Astrocyte of the cerebellum (primary cell): Measurements from ENCODE around the gene ABLIM2.

Experiments used
- DNase-seq: peaks from one replicate; pipeline ENCODE4 v3.0.0-alpha.2; 2011; ENCODE audit warnings: low read depth
- H3K4me3 ChIP-seq: 2 replicates; pipeline ENCODE4 v1.5.1; 2011; ENCODE audit warnings: mild to moderate bottlenecking, low read depth, low read length, moderate library complexity
- in situ Hi-C: cut with HindIII; loops from 2 replicates; pipeline ENCODE4 v1.10.0; 2017; ENCODE audit warnings: low sequenced_read_pairs
- TF ChIP-seq, protein P1 (sequence below): IDR thresholded peaks from 2 replicates; pipeline ENCODE4 v1.5.1; 2012; ENCODE audit warnings: low read length, low read depth, moderate library complexity, mild to moderate bottlenecking; ENCODE audit errors: missing control alignments

The ABLIM2 gene

GRCh38 chr4:8158710-8159536 lies at the start of gene ABLIM2:
TSS of gene ABLIM2 (minus strand) at chr4:8158813. CDS start at chr4:8158689, 124 bp downstream.
- H3K4me3 ChIP-seq, result peak within 1 kb of the TSS; percentile 88
- TF ChIP-seq, protein P1, sequence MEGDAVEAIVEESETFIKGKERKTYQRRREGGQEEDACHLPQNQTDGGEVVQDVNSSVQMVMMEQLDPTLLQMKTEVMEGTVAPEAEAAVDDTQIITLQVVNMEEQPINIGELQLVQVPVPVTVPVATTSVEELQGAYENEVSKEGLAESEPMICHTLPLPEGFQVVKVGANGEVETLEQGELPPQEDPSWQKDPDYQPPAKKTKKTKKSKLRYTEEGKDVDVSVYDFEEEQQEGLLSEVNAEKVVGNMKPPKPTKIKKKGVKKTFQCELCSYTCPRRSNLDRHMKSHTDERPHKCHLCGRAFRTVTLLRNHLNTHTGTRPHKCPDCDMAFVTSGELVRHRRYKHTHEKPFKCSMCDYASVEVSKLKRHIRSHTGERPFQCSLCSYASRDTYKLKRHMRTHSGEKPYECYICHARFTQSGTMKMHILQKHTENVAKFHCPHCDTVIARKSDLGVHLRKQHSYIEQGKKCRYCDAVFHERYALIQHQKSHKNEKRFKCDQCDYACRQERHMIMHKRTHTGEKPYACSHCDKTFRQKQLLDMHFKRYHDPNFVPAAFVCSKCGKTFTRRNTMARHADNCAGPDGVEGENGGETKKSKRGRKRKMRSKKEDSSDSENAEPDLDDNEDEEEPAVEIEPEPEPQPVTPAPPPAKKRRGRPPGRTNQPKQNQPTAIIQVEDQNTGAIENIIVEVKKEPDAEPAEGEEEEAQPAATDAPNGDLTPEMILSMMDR, result no peak
- DNase-seq, result peak; percentile 92
- in situ Hi-C loops, result no loop called here

GRCh38 chr4:8207314-8207713 lies 48.7 kb upstream of the ABLIM2 start:
- TF ChIP-seq, protein P1, result no peak
- in situ Hi-C loops, result no loop called here

GRCh38 chr4:8205749-8206611 lies 47.4 kb upstream of the ABLIM2 start:
- H3K4me3 ChIP-seq, result no peak overlapping the region
- TF ChIP-seq, protein P1, result no peak
- in situ Hi-C loops, result no loop called here
- DNase-seq, result no peak

More at GRCh38 chr4:8207314-8207713, 48.7 kb upstream of the ABLIM2 start:
- H3K4me3 ChIP-seq, result no peak overlapping the region
- DNase-seq, result no peak

- in situ Hi-C loops, result no loop called here
- TF ChIP-seq, protein P1, result no peak
- no peak for DNase-seq
- no peak overlapping the region for H3K4me3 ChIP-seq
These were observed 46.7 kb upstream of the ABLIM2 start for GRCh38 chr4:8205241-8205707.

GRCh38 chr4:8204576-8205227 lies 46.1 kb upstream of the ABLIM2 start:
- TF ChIP-seq, protein P1, result no peak
- in situ Hi-C loops, result no loop called here
- DNase-seq, result no peak

DNA sequence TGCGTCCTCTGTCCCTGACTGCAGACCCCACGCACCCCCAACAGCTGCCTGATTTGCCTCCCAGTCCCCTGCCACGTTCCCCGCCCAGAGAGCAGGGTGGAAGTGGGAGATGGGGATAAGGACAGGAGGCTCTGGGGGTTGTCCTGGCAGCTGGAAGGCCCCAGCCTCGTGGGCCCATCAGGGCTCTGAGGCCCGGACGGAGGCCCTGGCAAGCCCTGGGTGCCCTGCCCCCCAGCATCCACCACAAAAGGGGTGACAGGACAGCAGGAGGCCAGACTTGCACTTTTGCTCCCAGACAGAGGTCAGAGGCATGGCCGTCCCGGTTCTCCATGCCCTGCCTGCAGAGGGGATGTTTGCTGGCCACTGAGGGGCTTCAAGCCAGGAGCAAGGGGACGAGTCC lies 45.2 kb upstream of the ABLIM2 start:
- TF ChIP-seq, protein P1, result no peak
- no peak for DNase-seq
- in situ Hi-C loops, result no loop called here
- H3K4me3 ChIP-seq, result no peak overlapping the region

More at GRCh38 chr4:8204576-8205227, 46.1 kb upstream of the ABLIM2 start:
- H3K4me3 ChIP-seq, result no peak overlapping the region
